Left renal pelvis (tissue), 4 donors: ENCODE data around the gene DNAJC28. TPM values are rescaled to one million over a fixed set of nuclear protein-coding genes. Genes with fewer than 3 reads are reported as not detected.
"Not testable (repeated sequence)": the region's sequence is repeated elsewhere in the genome, so short reads cannot be mapped to it uniquely, and the experiment has no call there.

Experiments used
- DNase-seq, 4 donors: peaks; one replicate each; pipeline ENCODE4 v3.0.0-alpha.2; 2013; ENCODE audit warnings: low read depth in 4 of 4, low spot score in 3 of 4
- polyA plus RNA-seq, 4 donors: library from polyadenylated mRNA; unstranded; fragments of 120-200 nt; gene quantifications; one replicate each; pipeline ENCODE4 v1.2.1, GENCODE V29; 2013; ENCODE audit not compliant: insufficient read length in 4 of 4

The DNAJC28 gene
- polyA plus RNA-seq, 4 donors = 2.0 to 5.9 (median 5.2) TPM

DNA sequence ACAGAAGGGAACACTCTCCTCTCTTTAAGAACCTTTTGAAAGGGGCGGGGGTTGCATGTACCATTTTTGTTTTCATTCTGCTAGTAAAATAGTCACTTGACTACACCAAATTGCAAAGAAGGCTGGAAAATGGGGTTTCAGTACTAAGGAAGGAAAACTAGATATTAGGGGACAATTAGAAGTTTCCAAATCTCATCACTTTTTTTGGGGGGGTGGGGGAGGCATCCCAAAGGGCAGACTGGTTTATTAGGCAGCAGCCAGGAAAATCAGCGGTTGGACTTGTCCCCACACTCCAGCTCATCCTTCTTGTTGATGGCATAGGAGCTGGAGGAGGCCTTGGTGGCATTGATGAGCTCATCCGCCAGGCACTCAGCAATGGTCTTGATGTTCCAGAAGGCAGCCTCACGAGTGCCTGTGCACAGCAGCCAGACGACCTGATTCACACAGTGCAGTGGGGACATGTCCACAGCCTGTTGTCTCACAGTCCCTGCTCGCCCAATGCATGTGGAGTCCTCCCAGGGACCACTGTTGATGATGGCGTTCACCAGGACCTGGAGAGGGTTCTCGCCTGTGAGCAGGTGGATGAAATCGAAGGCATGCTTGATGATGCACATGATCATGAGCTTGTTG, 10.1 kb downstream of the DNAJC28 start:
- no peak for DNase-seq

DNA sequence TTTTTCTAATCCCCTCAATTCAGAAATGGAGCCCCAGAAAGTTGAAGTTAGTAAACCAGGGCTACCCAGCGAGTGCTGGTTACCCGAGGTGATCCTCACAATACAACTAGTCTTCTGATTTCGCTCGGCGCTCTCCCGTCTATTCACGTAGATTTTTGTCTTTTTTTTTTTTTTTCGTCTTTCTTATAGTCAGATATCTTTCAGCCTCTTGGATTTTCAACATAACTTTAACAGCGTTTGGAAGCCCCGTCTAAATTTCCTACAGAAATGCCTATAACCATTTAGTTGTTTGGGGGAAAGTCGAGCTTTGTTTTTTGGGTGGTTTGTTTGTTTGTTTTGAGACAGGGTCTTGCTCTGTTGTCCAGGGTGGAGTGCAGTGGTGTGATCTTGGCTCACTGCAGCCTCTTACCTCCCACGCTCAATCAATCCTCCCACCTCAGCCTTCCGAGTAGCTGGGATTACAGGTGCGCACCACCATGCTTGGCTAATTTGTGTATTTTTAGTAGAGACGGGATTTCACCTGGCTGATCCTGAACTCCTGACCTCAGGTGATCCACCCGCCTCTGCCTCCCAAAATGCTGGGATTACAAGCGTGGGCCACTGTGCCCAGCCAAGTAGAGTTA, 10.9 kb downstream of the DNAJC28 start:
- no peak for DNase-seq

DNA sequence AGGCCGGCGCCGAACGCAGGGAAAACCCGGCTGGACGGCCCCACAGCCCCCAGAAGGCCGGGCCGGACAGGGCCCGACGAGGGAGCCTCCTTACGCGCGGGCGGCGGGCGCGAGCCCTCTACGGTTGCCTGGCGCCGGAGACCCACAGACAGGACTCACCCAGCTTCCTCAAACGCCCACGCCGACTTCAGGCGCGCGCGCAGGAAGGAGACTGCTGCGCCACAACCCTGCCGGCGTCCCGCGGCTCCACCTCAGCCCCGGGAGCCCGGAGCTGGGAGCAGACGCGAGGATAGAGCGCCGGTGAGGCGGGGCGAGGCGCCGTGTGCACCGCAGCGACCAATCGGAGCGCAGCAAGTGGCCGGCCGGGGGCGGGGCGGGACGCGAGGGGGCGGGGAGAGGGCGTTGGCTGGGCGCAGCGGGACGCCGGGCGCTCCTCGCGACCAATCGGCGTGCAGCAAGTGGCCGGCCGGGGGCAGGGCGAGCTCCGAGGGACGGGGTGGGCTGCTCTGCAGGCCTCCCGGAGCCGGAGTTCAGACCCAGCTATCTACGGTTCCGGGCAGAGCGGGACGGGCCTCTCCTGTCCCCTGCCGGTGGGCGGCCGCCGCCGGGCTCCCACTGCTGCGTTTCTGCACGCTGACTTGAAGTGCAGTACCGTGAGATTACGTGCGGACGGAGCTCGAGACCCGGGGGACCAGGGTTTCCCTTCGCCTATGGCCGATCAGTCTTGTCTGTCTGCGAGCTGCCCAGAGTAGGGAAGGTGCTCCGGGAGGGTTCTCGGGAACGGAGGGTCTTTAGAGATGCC, 11.6 kb downstream of the DNAJC28 start, which contains the start of gene TMEM50B:
Gene TMEM50B (minus strand): TSS at position 296 of the 802 bp plus-strand sequence. CDS start 11,089 bp downstream, outside the sequence.
- DNase-seq = peak; percentile 77 to 89 (median 88)

DNA sequence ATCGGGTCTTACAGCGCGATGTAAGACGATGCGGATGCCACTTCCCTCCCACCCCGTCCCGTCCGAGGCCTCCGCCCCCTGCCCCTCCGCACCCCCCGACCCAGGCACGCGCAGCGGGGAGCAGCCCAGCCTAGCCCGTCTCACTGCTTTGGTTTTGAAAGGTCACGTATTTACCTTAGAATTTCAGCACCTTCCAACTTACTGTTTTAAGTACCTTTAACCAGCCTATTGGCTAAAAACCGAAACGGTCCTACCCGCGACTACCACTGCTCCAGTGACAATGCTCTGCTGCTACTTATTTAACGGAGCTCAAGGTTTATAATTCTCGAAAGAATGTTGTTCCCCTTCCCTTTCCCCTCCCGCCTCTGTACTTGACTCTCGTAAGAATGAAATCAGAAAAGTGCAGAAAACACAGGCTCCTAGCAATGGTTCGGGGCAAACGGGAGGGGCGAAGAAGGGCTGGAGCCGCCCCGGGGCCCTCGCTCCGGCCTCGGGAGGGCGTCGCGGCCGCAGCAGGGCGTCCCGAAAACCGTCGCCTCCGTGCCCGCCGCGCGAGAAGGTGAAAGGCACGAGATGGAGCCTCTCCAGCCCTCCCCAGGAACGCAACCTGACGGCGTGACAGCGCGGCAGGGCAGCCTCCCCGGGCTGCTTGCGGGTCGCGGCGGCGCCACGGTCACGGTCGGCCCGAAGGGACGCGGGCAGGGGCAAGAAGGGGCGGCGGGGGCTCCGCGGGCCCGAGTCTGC, 12.4 kb downstream of the DNAJC28 start:
- DNase-seq = peak in 2 of 4 donors; percentile 14 to 16

DNA sequence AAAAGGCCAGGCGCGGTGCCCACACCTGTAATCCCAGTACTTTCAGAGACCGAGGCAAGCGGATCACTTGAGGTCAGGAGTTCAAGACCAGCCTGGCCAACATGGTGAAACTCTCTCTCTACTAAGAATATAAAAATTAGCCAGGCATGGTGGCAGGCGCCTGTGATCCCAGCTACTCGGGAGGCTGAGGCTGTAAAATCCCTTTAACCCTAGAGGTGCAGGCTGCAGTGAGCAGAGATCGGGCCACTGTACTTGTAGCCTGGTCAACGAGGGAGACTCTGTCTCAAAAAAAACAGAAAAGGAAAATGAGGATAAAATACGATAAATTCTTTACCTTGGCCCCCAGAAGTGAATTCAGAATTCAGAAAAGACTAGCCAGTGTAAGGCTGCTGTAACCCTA, 13.3 kb downstream of the DNAJC28 start:
- no peak for DNase-seq

DNA sequence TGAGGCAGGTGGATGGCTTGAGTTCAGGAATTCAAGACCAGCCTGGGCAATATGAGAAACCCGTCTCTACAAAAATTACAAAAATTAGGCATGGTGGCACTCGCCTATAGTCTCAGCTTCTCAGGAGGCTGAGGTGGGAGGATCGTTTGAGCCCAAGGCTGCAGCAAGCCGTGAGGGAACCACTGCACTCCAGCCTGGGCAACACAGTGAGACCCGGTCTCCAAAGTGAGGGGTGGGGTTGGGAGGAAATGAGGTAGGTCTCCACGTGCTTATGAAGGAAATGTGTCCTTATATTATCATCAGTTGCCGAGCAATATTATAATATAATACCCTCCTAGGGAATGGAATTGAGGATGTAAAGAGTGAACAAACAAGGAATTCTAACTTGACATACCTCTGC, 14.4 kb downstream of the DNAJC28 start:
- no peak for DNase-seq

DNA sequence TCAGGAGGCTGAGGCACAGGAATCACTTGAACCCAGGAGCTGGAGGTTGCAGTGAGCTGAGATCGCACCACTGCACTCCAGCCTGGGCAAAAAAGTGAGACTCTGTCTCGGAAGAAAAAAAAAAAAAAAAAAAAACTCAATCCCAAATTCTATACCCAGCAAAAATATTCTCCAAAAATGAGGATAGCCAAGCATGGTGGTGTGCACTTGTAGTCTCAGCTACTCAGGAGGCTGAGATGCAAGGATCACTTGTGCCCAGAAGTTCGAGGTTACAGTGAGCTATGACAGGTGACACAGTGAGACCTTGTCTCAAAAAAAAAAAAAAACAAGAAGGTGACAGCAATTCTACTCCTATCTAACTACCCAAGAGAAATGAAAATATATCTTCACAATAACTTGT, 18.2 kb downstream of the DNAJC28 start:
- DNase-seq = no peak

DNA sequence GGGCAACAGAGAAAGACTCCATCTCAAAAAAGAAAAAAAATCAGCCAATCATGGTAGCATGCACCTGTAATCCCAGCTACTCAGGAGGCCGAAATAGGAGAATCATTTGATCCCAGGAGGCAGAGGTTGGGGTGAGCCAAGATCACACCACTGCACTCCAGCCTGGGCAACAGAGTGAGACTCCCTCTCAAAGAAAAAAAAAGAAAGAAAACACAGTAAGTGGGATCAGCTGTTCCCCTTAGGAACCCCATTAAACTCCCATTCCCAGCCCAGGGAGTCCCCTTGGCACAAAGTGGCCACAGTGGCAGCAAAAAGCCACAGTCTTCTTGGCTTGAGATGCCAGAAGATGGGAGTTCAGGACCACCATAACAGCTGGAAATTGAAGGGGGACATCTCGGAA, 20.8 kb downstream of the DNAJC28 start:
- DNase-seq = no peak

DNA sequence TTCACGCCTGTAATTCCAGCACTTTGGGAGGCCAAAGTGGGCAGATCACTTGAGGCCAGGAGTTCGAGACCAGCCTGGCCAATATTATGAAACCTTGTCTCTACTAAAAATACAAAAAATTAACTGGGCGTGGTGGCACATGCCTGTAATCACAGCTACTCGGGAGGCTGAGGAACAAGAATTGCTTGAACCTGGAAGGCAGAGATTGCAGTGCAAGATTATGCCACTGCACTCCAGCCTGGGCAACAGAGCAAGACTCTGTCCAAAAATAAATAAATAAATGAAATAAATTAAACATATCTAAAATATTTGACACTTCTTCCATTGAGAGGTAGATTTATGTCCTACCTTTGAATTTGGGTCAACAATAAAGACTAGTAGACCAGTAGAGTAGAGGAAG, 22.3 kb downstream of the DNAJC28 start:
- not testable (repeated sequence) for DNase-seq

DNA sequence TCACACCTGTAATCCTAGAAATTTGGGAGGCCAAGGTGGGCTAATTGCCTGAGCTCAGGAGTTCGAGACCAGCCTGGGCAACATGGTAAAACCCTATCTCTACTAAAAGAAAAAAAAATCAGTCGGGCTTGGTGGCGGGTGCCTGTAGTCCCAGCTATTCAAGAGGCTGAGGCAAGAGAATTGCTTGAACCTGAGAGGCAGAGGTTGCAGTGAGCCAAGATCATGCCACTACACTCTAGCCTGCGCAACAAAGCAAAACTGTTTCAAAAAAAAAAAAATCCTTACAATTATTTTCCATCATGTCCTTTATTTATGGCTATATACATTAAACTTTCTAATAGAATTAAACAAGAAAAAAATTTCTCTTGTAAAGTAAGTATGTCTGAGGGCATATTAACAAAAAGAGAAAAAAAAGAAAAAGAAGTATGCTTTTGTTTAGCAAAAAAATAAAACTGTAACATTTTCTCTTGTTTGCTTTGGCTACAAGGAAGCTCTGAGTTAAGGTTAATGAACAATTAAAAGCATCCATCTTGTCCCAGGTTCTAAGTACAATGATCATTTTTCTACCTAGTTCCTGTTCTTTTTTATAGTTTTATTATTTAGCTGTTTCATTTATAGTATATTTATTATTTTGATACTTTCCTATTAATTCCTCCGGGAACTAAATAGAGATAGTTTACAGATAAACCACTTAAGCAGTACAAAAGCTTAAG, 29.8 kb downstream of the DNAJC28 start:
- no peak for DNase-seq

DNA sequence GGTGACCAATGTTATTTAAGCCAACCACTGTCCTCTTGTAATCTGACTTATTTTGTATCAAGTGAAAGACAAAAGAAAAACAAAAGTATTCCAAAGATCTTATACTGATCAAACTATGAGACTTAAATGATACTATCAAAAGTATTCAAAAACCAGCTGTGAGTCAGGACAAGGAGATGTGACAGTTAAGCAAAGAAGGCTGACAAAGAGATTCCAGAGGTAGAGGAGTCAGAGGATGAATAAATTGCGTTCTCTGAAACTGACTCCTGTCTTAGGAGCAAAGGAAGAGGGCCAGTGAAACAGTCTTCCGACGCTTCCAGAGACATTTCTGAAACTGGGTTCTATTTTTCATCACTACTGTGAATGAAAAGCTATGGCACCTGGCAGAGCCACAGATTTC, 32.7 kb downstream of the DNAJC28 start:
- no peak for DNase-seq

DNA sequence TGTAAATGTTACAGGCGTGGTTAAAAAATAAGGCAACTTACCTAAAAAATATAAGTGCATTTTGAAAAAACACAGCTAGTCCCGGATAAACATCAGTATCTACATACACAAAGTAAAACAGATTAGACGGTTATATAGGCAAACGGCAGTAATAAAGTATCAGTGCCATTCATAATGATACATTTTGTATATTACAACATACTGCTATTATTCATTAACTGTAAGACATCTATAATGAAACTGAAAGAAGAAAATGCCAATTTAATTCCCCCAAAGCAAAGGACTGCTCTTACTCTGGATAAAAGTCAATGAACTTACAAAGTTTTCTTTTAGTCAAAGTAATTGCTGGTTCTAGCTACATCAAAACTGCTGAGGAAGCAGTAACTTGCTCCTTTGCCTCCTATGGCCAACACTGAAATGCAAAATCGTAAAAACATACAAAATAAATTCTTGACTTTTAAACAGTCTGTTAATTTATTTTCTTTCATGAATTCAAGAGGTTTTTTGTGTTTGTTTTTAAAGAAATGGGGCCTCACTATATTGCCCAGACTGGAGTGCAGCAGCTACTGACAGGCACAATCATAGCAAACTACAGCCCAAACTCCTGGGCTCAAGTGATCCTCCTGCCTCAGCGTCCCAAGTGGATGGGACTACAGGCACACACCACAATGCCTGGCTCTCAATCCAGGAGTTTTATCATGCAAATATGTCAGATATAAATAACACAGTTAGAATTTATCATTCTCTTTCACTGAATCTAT, 35.6 kb downstream of the DNAJC28 start:
- DNase-seq = no peak

DNA sequence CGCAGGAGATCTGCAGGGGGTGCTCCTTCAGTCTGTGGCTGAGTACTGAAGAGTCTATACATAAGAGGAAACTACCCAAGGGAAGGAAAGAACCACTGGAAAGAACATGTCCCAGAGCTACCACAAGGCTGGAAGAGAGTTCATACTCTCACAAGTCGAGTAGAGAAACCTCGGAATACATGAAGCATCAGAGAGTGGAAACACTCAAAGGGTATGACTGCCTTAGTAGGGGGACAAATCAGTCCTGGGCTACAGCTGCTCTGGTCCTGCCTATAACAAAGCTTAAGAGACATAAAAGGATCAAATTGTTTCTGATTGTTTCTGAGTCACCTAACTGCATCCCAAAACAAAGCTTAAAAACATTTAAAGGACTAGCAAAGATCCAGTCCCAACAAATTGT, 39.2 kb downstream of the DNAJC28 start:
- DNase-seq = no peak

DNA sequence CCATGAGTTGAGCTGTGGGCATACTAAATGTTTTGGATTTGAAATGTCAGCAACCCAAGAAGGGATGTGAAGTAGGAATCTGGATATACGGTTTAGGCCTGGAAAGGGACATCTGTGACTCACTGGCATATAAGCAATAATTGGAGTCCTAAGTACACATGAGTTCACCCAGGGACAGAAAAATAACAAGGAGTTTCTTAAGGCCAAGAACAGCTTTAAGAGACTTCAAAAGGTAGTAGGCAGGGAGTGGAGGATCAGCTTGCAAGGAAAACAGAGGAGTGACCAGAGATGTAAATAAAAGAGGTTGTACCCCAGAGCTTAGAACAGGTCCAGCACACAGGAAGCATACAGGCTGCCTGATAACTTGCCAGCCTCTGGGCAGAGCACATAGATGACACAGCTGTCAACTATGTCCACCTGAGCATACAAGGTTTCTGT, 39.9 kb downstream of the DNAJC28 start:
- DNase-seq = peak in 1 of 4 donors; percentile 17

DNA sequence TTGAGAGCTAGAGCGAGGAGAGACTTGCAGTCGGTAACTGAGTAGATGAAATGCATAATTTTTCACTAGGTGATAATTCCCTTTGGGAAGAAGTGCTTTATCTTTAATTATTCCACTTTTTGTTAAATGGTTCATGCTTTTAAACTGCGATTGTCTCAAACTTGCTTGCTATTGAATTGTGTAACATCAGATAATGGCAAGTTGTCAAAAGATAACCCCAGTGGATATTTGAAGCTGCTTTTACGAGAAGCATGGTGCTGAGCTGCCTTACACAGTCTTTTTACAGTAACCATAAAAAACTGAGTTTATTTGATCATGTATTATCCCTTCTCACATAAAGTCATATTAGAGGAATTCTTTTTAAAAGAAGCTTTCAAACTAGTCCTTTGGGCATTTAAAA, 41.9 kb downstream of the DNAJC28 start:
- no peak for DNase-seq

DNA sequence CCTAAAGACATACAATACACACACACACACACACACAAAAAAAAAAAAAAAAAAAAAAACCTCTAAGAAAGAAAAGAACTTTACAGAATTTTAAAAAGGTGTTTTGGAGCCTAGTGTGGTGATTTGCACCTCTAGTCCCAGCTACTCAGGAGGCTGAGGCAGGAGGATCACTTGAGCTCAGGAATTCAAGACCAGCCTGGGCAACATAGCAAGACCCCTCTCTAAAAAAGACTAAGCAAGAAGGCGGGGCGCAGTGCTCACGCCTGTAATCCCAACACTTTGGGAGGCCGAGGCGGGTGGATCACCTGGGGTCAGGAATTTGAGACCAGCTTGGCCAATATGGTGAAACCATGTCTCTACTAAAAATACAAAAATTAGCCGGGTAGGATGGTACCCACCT, 44.9 kb downstream of the DNAJC28 start:
- not testable (repeated sequence) for DNase-seq

DNA sequence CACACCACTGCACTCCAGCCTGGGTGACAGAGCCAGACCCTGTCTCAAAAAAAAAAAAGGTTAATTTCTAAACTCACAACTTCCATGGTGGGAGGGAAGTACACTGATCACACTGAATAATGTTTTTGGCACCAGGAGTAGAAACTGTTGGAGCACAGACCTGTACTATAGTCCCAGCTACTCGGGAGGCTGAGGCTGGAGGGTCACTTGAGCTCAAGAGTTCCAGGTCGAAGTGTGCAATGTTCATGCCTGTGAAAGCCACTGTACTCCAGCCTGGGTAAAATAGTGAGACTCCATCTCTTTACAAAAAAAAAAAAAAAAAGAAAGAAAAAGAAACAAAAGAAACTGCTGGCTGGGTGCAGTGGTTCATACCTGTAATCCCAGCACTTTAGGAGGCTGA, 47.0 kb downstream of the DNAJC28 start:
- no peak for DNase-seq

DNA sequence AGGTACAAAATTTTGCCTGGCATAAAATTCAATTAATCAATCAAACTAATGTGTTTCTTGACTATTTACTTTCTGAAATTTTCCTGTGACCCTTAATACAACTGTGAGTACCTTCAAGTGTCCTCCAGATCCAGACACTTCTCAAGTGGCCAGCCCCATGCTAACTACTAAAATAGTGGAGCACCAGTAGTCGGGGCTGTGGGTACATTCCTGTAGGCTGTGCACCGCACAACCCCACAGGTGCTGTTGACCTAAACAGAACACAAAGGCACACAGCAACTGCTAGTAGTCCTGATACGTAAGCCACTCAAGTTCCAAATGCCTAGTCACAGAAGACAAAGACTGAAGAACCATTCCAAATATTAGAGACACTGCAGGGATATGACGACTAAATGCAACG, 48.3 kb downstream of the DNAJC28 start:
- no peak for DNase-seq
